Testis (tissue), 2 donors: ENCODE measurements around the gene RFX8.

Experiments
- POLR2A ChIP-seq: fragments of 450-650 bp; IDR thresholded peaks from one replicate; pipeline ENCODE4 v1.6.1; 2017; ENCODE audit warnings: antibody characterized with exemption, mild to moderate bottlenecking, moderate library complexity
- TF ChIP-seq, protein P1 (sequence below), 3 experiments: fragments of 450-650 bp in 2 of 3; fragments of 200-600 bp in 1 of 3; sonication (generic) in 1 of 3; IDR thresholded peaks; one replicate each; pipeline ENCODE4 v1.5.1; 2016 to 2019; ENCODE audit warnings: antibody characterized with exemption in 3 of 3, mild to moderate bottlenecking in 2 of 3, moderate library complexity in 1 of 3

DNA sequence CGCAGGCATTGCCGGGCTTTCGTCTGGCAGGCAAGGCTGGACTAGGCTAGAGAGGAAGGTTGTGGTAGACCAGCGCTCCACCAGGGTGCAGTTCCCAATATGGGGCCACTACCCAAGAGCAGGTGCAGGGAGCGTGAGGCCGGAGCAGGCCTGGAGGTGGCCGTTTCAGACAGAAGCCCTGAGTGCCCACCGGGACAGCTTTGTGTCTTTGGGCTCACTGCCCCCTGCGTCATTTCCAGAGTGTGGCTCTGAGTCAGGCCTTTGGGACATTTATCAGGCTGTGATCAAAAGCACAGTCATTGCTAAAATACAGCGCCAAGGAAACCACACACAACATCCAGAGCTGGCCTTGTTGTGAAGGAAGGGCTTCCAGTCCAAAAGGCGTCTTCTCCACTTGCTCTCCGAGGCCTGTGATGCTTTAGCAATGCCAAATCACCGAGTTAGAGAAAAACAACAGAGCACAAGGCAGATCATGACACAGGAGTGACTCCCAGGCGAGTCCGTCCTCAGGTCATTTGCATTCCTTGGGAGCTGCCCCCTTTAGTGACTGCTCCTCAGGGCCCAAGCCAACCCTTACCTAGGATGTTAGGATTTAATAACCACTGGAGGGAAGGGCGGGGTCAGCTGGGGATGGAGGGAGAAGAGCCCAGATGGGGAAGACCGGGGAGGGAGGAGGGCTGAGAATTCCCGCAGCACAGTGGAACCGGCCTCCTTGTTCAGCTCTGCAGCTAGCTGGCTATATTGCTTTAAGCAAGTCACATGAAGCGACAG, 42.3 kb downstream of the RFX8 start:
- TF ChIP-seq, protein P1, sequence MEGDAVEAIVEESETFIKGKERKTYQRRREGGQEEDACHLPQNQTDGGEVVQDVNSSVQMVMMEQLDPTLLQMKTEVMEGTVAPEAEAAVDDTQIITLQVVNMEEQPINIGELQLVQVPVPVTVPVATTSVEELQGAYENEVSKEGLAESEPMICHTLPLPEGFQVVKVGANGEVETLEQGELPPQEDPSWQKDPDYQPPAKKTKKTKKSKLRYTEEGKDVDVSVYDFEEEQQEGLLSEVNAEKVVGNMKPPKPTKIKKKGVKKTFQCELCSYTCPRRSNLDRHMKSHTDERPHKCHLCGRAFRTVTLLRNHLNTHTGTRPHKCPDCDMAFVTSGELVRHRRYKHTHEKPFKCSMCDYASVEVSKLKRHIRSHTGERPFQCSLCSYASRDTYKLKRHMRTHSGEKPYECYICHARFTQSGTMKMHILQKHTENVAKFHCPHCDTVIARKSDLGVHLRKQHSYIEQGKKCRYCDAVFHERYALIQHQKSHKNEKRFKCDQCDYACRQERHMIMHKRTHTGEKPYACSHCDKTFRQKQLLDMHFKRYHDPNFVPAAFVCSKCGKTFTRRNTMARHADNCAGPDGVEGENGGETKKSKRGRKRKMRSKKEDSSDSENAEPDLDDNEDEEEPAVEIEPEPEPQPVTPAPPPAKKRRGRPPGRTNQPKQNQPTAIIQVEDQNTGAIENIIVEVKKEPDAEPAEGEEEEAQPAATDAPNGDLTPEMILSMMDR (IDR thresholded peaks at IDR 0.05): no peak
- no peak for TF ChIP-seq POLR2A
